GM11168 (cell line): Measurements from ENCODE around the gene SLC25A45.
"Not testable (repeated sequence)": the region's sequence is repeated elsewhere in the genome, so short reads cannot be mapped to it uniquely, and the experiment has no call there.

ENCODE experiments used
- in situ Hi-C: fragments of 300-500 bp; cut with MboI; formaldehyde crosslinking; loops from one replicate; pipeline ENCODE4 v1.12.0; 2022; ENCODE audit warnings: low sequenced_read_pairs; ENCODE audit not compliant: unreplicated experiment

Gene SLC25A45

GRCh38 chr11:65370659-65371049 lies 11.8 kb downstream of the SLC25A45 start:
- in situ Hi-C loops: no loop called here

GRCh38 chr11:65366340-65366773 lies 16.1 kb downstream of the SLC25A45 start:
- in situ Hi-C loops: no loop called here

GRCh38 chr11:65363770-65364169 lies 18.7 kb downstream of the SLC25A45 start:
- in situ Hi-C loops: no loop called here

- in situ Hi-C loops: no loop called here
Observed at GRCh38 chr11:65362966-65363365, 19.5 kb downstream of the SLC25A45 start.

- in situ Hi-C loops: no loop called here
Observed at GRCh38 chr11:65362320-65362931, 20.0 kb downstream of the SLC25A45 start.

GRCh38 chr11:65357856-65358356 lies 24.5 kb downstream of the SLC25A45 start:
- in situ Hi-C loops: no loop called here

- in situ Hi-C loops: no loop called here
Observed at GRCh38 chr11:65356394-65356972, 26.0 kb downstream of the SLC25A45 start.

GRCh38 chr11:65355776-65356393 lies 26.6 kb downstream of the SLC25A45 start:
- in situ Hi-C loops: no loop called here

- in situ Hi-C loops: no loop called here
Observed at GRCh38 chr11:65355013-65355775, 27.3 kb downstream of the SLC25A45 start.

- in situ Hi-C loops: no loop called here
Observed at GRCh38 chr11:65354265-65355012, 28.0 kb downstream of the SLC25A45 start, which contains the start of gene TIGD3. Gene TIGD3 (plus strand): TSS chr11:65354751. CDS start chr11:65355809, 1,058 bp downstream.

GRCh38 chr11:65353900-65354264 lies 28.6 kb downstream of the SLC25A45 start:
- in situ Hi-C loops: no loop called here

- in situ Hi-C loops: no loop called here
Observed at GRCh38 chr11:65353376-65353775, 29.1 kb downstream of the SLC25A45 start.

- in situ Hi-C loops: no loop called here
Observed at GRCh38 chr11:65352783-65353182, 29.7 kb downstream of the SLC25A45 start.

- in situ Hi-C loops: no loop called here
Observed at GRCh38 chr11:65351511-65351910, 30.9 kb downstream of the SLC25A45 start.

GRCh38 chr11:65341856-65342255 lies 40.6 kb downstream of the SLC25A45 start:
- in situ Hi-C loops: no loop called here

- in situ Hi-C loops: no loop called here
Observed at GRCh38 chr11:65340226-65340625, 42.2 kb downstream of the SLC25A45 start.

GRCh38 chr11:65338676-65339075 lies 43.8 kb downstream of the SLC25A45 start:
- in situ Hi-C loops: no loop called here

GRCh38 chr11:65334696-65335295 lies 47.6 kb downstream of the SLC25A45 start:
- in situ Hi-C loops: no loop called here

GRCh38 chr11:65332591-65332990 lies 49.9 kb downstream of the SLC25A45 start:
- in situ Hi-C loops: not testable (repeated sequence)

GRCh38 chr11:65330544-65330943 lies 51.9 kb downstream of the SLC25A45 start:
- in situ Hi-C loops: no loop called here
